Stimulated activated CD4-positive, alpha-beta T cell treated with anti-CD3 and anti-CD28 coated beads, Interleukin-1b, Interleukin-23, amount 100 ng/mL, for 1 hour (primary cell): Measurements from ENCODE around the gene CEP126.
"Not testable (repeated sequence)": the region's sequence is repeated elsewhere in the genome, so short reads cannot be mapped to it uniquely, and the experiment has no call there.

Experiments
- DNase-seq, 2 donors: peaks; one replicate each; pipeline ENCODE4 v3.0.0-alpha.2; 2020; ENCODE audit warnings: low read depth in 2 of 2

Gene CEP126

DNA sequence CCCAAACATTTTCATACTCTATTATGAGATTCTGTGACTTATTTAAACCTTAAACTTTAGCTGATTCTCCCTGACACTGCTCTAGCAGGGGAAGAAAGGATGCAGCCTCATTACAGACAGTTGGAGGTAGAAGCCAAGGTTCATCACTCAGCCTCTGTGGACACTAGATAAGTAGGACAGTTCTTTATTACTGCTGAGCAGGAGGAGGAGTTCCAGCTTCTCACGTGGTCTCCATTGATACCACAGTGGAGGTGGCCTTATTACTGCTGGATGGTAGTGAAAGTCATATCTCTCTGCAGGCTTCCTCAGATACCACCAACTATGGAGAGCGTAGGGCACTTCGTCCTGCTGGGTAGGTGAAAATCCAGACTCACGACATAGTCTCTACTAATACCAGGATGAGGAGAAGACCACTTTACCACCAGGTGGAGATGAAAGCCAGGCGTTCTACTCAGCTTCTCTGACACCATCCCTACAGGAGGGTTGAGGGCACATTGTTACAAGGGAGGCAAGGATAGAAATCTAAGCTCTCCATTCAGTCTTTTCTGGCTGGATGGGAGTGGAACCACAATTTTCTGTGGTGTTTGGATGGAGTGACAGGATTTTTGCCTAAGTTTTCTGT is 14.6 kb downstream of the CEP126 start:
- DNase-seq: no peak

DNA sequence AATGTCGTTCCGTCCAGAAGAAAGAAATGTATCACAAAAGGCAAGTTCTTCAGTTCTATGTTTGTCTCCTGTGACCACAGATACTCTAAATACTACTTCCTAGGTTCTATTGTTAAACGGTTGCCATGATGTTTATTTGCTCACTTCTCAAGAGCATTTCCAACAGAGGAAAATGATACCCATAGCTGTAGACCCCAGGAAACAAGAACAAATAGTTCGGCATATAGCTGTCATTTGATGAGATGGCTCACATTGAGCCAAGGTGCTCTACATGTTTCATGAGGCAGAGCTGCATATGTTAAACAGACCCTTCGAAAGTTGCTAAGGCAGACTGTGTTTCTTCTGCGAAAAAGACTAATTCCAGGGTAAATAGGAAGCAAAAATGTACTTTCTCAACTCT is 16.9 kb downstream of the CEP126 start:
- DNase-seq: no peak

DNA sequence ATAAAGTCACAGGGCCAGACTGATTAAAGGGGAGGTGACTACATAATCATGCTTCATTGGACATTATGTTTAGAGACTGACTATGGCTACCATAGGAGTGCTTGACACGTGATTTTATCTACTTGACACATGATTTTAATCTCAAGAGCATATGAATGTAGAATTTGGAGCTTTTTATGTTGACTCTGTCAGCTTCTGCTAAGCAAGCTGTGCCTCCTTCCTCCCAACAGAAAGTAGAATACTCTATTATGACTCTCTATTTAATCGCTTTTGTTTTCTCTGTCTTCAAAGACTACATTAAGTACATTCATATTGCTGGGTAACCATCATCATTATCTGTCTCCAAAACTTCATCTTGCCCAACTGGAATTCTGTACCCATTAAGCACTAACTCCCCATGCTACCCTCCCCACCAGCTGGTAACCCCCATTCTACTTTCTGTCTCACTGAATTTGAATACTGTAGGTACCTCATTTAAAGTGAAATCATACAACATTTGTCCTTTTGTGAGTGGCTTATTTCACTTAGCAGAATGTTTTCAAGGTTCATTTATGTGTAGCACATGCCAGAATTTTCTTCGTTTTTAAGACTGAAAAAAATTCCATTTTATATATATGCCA is 26.2 kb downstream of the CEP126 start:
- no peak for DNase-seq

DNA sequence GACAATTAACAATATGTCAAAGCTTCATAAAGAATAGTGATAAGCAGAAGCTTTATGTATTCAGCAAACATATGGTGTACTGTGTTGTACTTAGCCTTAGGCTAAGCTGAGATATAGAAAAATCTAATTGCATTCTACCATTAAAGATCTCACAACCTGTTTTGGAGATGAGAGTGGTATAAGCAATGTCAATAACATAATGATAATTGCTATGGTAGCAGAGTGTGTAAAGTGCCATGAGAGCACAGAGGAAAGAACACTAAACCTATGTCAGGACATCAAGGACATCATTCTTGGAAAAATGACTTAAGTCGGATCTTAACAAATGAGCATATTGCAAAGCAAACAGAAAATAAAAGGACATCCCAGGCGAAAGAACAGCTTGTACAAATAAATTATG is 30.1 kb downstream of the CEP126 start:
- DNase-seq: no peak

DNA sequence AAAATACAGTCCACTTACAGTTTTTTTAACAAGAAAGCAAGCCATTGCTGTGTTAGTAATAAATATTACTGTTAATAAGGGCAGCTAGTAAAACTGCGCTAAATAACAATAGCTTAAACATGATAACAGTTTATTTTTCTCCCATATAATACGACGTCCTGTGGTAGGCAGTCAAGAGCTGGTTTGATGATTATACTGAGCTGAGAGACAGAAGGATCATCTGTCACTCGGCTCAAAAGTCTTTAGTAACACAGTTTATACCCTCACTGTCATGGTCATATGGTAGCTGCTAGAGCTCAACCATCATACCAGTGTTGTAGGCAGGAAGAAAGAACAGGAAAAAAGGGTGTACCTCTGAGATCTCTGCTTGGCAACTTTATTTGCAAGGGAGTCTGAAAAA is 30.6 kb downstream of the CEP126 start:
- no peak for DNase-seq

DNA sequence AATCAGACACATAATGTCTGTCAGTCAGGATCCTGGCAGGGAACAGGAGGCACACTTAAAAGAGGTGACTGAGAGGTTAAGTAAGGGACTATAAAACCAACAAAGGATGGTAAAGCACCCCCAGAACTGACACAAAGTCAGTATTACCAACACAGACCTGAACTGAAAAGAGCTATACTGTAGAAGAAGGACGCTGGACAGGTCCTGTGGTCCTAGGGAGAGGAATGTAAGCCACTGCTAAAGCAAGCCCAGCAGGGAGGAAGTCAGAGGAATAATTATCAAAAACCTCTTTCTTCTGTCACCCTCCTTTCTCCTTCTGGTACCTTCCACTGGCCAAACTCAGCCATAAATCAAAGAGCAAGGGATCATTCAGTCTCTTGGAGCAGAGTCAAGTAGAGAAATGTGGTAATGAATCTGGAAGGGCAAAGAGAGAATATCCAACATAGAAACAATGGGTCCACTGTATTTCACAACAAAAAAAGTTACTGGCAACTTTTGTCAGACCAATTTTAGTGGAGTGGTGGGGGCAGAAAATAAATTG is 34.9 kb downstream of the CEP126 start:
- no peak for DNase-seq

DNA sequence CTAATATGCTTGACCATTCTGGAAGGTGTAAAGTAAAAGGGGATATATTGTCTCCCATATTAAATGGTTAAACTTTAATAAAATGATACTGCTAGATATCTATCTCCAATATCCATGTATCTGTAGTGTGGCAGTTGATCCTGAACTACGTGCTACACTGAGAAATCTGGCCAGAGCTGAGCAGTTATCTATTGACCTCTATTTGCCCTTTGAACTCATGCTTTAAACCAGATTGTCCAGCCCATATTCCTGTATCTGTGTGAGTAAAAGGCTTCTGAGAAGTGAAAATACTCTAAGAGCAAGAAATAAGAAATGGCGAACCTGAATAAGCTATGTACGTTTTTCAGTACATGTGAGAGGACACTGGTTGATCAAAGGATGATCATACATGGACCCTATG is 40.5 kb downstream of the CEP126 start:
- no peak for DNase-seq

DNA sequence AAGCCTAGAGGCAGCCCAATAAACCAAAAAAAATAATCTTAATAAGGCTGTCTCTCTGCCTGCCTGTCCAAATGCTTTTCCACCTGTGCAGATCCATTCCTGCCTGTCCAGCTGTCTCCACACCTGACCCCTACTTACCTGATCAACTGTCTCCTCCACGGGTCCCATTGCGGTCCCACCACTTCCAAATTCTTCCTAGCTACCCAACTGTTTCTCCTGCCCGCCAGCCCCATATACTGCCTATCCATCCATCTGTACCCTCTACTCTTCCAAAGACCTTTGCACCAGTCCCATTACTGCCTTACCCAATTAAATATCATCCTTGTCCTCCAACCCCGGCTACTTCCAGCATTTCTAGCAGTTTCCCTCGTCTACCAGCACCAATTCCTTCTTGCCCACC is 40.9 kb downstream of the CEP126 start:
- DNase-seq: no peak

DNA sequence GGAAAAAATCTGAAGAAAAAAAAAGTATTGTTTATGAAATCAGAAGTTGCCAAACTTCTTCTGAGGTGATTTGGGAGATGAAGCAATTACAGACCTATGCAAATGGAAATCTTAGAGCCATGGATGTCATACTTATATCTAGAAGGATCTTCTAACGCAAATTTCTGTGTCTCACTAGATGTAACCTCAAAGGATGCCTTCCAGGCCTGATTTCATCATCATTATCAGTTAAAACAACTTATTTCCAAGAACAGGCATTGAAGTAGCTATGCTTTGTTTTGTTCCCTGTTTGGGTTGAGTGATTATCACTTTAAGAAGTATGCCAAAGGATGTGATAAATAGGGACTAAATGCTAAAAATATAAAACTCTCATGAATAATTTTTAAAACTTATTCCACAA is 45.4 kb downstream of the CEP126 start:
- DNase-seq: no peak

DNA sequence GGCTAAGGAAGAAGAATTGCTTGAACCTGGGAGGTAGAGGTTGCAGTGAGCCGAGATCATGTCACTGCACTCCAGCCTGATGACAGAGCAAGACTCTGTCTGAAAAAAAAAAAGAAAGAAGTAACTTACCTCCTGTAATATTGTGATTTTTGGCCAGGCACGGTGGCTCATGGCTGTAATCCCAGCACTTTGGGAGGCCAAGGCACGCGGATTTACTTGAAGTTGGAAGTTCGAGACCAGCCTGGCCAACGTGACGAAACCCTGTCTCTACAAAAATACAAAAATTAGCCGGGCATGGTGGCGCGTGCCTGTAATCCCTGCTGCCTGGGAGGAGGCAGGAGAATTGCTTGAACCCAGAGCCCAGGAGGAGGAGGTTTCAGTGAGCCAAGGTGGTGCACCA is 49.4 kb downstream of the CEP126 start:
- DNase-seq: not testable (repeated sequence)

DNA sequence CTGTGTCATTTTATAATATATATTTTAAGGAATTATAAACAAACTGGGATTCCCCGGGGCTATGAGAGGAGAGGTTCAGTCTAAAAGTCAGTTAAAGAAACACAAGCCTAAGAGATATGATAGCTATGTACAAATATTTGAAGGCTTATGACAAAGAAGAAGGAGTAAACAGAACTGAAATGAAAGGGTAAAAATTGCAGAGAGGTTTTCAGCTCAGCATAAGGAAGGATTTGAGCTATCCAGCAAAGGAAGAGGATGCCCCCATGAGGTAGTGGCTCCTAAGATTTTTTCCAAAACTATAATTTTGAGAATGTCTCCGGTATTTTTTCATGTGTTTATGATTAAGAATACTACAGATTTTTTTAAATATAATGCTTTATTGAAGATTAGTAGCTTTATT is 59.4 kb downstream of the CEP126 start:
- DNase-seq: no peak

DNA sequence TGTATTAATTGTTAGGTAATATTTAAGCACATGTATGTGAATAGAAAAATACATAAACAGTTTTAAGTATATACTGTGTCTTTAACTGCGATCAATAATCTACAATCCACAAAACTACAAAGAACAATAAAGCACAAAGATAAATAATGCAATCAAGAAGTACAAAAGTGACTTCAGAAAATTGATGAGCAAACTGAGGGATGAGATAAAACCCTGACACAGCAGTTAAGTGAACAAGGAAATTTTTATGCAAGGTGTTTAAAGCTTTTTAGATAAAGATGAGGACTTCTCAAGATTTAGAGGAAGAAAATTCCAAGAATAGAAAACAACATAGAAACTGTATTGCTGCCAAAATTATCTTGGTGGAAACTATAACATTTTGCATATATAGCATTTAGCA is 60.0 kb downstream of the CEP126 start:
- no peak for DNase-seq

DNA sequence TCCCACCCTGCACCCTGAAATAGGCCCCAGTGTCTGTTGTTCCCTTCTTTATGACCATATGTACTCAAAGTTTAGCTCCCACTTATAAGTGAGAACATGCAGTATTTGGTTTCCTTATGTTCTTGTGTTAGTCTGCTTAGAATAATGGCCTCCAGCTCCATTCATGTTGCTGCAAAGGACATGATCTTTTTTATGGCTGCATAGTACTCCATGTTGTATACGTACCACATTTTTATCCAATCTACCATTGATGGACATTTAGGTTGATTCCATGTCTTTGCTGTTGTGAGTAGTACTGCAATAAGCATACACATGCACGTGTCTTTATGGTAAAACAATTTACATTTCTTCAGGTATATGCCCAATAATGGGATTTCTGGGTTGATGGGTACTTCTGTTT is 60.9 kb downstream of the CEP126 start:
- no peak for DNase-seq

DNA sequence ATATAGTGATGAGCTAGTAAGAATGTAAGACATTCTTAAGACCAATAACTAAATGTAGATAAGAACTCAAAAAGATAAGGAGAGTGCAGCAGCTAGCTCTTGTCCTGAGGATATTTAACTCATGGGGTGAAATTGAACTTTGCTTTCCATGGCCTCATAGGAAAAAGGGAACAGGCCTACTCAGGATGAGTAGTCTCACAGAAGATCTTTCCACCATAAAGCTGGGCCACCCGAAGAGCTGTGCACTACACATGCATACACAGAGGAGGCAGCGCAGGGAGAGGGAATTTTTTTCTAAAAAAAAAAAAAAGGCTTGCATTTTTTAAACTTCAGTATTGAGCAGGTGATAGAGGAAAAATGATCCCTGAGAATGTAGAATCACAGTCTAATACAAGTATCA is 72.6 kb downstream of the CEP126 start:
- no peak for DNase-seq

DNA sequence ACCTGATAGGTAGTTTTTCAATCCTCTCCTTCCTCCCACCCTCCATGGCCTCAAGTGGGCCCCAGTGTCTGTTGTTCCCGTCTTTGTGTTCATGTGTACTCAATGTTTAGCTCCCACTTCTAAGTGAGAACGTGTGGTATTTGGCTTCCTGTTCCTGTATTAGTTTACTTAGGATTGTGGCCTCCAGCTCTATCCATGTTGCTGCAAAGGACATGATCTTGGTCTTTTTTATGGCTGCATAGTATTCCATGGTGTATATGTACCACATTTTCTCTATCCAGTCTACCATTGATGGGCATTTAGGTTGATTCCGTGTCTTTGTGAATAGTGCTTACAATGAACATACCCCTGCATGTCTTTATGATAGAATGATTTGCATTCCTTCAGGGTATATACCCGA is 78.4 kb downstream of the CEP126 start:
- DNase-seq: no peak

DNA sequence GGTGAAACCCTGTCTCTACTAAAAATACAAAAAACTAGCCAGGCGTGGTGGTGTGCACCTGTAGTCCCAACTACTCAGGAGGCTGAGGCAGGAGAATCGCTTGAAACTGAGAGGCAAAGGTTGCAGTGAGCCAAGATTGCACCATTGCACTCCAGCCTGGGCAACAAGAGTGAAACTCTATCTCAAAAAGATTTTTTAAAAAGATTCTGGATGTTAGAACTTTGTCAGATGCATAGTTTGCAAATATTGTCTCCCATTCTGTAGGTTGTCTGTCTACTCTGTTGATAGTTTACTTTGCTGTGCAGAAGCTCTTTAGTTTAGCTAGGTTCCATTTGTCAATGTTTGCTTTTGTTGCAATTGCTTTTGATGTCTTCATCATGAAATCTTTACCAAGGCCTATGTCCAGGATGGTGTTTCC is 79.3 kb downstream of the CEP126 start:
- not testable (repeated sequence) for DNase-seq

DNA sequence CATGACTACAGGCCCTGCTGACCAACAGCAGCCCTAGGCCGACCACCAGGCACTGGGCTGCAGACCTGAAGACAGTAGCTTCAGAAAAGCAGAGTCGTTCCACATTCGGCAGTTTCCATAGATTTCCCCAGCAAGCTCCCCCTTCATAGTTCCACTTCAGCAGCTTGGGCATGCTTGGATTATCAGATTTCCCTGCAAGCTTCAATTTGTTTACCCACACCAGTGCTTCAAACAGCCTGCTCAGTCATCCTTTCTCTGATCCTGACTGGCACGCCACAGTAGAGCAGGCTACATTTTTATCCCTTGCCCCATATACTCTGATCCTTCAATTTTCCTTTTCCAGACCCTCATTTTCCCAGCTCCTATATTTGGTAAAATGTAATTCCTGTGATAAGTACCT is 81.3 kb downstream of the CEP126 start:
- no peak for DNase-seq

DNA sequence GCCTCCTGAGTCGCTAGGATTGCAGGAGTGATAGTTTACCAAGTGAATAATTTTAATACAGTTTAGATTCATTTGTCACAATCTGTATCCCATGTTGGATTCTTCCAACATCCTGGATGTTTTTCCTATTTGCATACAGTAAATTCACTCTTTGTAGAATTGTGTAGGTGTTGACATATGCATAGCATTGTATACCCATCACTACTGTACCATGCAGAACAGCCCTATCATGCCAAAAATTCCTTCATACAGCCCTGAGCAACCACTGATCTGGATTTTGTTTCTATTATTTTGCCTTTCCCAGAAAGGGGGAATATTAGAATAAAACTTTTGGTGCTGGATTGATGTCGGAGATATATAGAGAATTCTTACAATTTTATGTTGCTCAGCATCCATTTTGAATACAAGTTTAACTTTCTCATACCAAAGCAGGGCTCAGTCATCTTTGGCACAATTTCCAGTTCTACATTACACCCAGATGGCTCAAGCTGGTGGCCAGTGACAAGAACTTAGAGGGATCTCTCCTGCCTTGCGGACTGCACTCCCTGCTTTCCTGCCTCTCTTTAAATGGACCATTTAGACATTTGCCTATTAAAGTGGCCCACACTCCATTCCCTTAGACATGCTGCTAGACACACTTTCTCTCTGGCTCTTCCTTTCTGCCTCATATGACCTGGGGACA is 87.0 kb downstream of the CEP126 start:
- no peak for DNase-seq

DNA sequence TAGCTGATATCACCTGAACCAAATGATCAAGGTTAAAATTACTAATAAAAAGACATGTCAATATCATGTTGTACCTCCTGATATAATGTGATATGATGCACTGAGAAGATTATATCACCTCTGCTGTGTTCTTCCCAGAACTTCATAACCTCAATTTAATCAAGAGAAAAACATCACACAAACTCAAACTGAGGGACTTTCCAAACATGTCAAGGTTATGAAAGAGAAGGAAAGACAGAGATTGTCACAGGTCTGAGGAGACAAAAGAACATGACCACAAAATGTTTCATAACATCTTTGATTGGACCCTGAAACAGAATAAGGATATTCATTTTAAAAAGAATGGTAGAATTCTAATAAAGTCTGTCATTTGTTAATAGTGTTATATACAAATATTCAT is 89.4 kb downstream of the CEP126 start:
- no peak for DNase-seq

DNA sequence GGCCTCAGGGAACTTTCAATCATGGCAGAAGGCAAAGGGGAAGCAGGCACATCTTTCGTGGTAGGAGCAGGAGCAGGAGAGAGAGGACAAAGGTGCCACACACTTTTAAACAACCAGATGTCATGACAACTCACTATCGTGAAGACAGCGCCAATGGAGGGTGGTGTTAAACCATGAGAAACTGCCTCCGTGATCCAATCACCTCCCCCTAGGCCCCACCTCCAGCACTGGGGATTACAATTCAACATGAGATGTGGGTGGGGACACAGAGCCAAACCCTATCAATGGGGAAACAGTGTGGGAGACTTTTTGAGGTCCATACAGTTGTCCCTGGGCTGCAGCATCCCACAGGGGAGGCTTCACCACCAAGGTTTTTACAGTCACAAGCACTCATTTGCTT is 90.5 kb downstream of the CEP126 start:
- no peak for DNase-seq

DNA sequence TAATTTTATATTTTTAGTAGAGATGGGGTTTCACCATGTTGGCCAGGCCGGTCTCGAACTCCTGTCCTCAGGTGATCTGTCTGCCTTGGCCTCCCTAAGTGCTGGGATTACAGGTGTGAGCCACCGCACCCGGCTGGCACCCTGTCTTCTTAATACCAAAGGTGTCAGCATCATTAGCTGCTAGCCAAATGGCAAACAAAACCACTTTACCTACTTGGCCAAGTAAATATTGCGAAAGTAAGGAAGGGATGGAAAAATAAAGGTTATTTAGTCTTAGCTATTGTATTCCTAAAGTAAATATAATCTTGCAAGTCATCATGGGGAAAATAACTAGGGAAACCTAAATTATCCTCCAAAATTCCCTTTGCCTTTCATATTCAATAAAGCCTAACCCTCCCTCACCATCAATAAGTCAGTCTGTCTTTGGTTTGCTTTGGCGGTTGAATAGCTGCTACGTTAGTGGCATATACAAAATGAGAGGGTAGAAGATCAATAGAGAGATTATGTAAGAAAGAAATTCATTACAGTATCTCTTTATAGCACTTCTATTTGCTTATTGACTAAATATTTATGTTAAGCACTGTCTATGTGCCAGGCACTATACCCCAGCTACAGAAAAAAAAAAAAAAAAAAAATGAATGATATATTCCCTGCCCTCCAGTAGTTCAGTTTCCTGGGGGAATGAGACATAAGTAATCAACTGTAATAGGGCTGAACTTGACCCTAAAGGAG is 92.2 kb downstream of the CEP126 start:
- no peak for DNase-seq
